ENCODE results near the gene NFIC.
"Not testable (repeated sequence)": the region's sequence is repeated elsewhere in the genome, so short reads cannot be mapped to it uniquely, and the experiment has no call there.

The NFIC gene

DNA sequence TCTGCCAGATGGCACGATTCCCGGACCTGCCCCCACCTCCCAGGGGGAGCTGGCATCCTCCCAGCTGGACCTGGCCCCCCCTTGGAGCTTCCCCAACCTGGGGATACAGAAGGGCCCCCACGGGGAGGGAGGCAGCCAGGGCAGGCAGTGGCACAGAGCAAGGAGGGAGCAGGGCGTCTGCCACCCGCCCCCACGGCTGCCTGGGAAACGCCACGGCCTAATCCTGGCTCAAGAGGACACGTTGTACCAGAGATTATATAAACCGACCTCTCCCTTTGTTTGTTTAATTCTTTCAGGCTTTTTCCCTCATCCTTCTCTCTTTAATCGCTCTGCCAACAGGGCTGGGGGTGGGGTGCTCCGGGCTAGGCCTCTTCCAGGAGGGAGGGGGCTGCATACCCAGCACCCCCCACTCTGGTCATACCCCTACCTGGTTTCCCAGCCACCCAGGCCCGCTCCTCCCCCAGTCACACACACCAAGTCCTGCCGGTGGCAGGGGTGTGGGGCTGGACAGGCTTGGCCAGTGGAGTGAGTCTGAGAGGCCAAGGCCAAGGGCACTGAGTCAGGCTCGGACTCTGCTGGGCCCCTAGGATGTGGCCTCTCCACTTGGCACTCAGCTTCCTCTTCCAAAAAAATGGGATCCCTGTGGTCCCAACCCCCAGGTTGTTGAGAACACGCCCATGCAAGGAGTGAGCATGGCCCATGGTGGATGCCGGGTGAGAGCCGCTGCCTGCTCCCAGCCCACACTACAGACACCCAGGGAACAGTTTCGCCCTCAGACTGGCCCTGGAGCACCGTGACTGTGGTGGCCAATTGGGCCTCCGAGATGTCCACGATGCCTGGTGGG is 29.5 kb upstream of the NFIC start:
- DNase-seq: peak in 55 of 58 donors; percentile 23 to 94 (median 75)

DNA sequence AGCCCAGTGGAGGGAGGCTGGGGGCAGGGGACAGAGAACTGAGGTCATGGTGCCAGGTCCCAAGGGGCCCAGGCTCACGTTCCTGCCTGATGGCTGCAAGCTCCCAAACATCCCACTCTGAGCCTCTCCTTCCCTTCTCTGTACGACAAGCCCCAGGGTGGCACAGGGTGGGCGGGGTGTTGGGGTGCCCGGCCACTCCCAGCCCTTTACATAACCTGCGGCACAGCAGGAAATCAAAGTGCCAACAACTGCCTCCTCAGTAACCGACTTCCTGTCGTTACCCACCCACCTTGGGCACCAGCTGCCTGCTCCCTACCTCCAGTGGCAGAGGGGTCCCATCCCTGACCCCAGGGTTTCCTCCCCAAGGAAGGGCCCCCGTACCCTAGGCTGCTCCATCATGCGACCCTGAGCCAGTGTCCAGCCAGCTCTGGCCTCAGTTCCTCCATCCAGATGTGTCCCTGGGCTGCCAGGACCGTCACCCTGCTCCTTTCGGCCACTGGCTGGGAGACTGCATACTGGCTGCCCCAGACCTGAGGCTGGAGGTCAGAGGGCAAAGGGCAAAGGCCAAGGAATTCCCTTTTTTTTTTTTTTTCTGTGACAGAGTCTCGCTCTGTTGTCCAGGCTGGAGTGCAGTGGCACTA is 27.7 kb upstream of the NFIC start:
- no peak for DNase-seq

DNA sequence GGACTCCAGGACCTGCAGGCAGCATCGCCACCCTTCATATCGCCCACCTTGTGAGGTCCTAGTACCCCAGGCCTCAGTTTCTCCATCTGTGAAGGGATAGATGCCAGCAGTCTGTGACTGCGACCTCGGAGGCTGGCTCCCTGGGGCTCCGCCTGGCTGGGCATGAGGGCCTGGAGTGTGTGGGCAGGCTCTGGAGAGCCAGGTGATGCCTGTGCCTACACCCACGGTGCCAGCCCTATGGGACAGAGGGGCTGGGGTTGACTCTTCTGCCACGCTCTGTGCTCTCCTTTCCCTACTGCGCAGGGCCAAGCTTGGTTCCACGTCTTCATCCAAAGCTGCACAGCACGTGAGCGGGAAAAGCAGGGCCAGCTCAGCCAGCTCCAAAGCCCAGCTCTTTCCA is 26.0 kb upstream of the NFIC start:
- no peak for DNase-seq

DNA sequence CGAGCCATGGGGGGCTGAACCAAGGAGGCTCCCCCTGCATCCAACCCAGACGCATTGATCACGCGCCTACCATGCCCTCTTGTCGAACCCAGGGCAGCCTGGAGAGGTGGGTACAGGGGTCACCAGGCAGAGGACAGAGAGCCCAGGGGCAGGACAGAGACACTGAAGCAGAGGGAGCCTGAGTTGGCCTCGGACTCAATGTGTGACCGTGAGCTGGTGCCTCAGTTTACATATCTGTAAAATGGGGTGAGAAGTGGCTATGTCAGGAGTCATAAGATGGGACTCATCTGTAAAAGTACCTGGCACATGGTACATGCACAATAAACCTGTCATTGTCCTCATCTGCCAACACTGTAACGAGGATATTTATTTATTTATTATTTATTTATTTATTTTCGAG is 24.1 kb upstream of the NFIC start:
- no peak for DNase-seq

DNA sequence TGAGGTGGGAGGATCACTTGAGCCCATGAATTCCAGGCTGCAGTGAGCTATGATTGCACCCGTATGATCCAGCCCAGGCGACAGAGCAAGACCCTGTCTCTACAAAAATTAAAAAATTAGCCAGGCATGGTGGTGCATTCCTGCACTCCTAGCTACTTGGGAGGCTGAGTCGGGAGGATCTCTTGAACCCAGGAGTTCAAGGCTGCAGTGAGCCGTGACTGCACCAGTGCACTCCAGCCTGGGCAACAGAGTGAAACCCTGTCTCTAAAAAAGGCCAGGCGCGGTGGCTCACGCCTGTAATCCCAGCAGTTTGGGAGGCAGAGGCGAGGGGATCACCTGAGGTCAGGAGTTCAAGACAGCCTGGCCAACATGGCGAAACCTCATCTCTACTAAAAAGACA is 23.4 kb upstream of the NFIC start:
- DNase-seq: not testable (repeated sequence)

DNA sequence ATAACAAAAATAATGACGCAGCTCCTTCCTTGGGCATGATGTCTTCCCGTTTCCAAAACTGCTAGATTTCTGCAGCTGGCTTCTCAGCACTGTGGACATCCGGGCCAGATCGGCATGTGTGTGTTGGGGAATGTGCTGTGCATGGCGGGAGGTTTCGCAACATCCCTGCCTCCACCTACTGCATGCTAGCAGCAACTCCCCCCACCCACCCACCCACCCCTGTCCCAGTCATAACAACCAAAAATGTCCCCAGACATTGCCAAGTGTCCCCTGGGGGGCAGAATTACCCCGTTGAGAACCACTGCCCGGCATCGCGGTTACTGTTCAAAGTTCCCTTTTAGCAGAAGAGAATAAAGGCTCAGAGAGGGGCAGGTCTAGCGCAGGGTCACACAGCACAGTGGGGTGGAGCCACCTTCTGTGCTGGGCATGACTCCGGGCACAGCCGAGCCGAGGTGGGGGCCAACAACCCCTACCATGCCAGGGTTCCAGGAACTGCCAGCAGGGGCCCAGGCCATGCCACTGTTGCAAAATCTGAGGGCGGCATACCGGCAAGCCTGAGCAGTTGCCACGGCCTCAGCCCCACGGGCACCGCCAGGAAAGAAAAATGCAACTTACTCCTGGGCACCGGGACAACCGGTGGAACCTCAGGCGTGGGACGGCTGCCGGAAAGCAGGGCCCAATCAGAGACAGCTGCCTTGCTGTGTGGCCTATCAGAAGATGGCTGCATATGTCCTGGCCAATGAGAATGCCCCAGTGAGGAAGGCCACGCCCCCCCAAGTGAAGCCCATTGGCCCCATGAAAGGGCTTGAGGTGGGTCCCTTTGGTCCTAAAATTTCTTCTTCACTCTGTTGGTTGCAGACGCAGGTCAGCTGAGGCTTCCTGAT is 22.5 kb upstream of the NFIC start:
- DNase-seq: peak in 57 of 58 donors; percentile 9 to 91 (median 76)

DNA sequence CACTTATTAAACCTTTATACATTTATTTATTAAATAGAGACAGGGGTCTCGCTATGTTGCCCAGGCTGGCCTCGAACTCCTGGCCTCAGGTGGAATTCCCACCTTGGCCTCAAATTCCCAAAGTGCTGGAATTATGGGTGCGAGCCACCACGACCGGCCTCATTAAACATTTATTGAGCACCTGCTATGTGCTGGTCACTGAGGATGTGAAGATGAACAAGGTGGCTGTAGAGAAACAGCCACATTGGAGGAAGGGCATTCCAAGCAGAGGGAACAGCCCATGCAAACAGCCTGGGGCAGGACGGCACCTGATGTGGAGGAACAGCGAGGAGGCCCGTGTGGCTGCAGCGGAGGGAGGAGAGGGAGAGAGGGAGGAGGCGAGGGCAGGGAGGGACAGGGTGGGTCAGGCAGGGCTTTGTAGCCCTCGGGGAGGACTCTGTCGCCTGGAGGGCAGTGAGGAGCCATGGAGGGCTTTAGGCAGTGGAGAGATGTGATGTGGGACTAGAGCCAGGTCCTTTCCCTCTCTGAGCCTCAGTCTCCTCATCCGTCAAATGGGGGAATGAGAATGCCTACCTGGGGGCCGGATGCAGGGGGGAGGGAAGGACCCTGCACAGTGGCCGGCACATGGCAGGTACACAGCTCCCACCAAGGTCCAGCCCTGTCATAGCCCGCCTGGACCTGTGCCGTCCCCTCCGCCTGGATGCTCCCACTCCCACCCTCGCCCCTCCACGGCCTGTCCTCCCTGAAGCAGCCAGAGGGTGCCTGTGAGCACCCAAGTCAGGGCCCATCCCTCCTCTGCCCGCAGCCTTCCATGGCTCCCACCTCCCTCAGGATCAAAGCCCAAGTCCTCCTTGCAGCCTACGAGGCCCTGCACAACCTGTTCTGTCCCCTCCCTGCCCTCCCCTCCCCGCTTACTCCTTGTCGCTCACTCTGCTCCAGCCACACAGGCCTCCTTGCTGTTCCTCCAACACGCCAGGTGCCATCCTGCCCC is 21.5 kb upstream of the NFIC start:
- no peak for DNase-seq

DNA sequence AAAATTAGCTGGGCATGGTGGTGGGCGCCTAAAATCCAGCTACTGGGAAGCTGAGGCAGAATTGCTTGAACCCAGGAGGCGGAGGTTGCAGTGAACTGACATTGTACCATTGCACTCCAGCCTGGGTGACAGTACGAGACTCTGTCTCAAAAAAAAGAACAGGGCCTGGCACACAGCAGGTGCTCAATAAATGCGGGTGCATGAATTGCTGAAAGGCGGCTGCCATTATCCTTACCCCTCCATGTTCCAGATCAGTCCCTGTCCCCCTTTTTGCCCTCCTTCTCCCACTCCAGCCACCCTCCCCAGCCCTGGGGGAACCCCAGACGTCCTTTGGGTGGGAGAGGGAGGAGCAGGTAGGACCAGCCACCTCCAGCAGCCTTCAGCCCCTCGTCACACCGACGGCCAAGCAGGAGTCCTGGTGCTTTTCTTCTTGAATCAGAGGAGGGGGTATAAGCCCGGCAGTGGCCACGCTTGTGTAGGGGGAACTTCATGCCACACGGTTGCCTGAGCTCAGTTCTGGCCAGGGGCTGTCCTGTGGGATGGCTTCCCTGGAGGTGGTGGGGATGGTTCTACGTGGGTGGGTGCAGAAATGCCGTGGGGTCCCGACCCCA is 20.4 kb upstream of the NFIC start:
- DNase-seq: no peak

DNA sequence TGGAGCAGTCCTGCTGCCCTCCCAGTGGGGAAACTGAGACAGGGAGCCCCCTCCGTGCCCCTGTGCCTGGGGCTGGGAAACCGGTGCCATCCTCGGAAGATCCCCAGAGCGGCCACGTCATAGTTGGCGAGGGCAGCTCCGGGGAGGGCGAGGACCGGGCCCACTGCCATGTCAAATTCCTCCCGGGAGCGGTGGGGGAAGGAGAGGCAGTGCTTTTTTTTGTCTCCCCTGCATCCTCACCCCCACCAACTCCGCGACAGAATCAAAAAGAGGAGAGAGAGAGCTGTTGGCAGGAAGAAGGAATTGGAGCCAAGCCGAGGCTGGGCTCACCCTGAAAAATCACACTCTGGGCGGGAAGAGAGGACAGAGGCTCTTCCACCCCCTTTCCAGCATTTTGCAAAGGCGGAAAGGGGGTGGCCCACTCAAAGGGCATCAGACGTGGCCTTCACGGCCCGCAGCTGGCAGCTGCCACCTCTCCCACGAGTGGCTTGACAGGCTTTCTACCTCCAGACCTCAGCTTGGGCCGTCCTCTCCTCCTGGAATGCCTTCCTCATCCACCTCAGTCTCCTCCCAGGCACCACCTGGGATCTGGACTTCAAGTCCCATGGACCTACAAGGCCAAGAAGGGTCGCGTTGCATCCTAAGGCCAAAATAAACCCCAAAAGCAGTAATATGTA is 19.6 kb upstream of the NFIC start:
- peak; percentile 31 to 93 (median 81) for DNase-seq

DNA sequence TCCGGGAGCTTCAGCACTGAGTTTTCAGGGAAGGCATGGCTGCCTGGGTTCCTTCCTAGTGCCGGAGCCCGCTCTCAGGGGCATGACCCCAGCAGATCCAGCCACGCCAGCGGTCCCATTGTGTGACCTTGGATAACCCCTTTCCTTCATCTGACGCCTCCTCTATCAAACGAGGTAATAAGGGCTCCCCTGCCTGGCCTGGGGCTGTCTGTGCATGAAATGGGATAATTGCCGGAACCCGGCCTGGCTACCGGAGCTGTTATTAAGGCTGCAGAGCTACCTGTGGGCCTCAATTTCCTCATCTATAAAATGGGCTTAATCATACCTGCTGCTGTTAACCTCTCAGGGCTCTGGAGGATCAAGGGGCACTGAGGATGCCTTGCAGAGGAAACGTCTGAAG is 18.3 kb upstream of the NFIC start:
- no peak for DNase-seq

DNA sequence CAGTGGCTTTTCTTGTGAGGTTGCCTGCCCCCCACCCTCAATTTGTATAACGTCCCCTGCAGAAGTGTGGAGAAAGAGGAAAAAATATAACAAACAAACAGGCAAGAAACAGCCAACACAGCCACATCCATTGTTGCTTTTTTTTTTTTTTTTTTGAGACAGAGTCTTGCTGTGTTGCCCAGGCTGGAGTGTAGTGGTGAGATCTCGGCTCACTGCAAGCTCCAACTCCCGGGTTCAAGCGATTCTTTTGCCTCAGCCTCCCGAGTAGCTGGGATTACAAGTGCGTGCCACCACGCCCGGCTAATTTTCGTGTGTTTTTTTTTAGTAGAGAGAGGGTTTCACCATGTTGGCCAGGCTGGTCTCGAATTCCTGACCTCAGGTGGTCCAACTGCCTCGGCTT is 17.9 kb upstream of the NFIC start:
- DNase-seq: not testable (repeated sequence)

DNA sequence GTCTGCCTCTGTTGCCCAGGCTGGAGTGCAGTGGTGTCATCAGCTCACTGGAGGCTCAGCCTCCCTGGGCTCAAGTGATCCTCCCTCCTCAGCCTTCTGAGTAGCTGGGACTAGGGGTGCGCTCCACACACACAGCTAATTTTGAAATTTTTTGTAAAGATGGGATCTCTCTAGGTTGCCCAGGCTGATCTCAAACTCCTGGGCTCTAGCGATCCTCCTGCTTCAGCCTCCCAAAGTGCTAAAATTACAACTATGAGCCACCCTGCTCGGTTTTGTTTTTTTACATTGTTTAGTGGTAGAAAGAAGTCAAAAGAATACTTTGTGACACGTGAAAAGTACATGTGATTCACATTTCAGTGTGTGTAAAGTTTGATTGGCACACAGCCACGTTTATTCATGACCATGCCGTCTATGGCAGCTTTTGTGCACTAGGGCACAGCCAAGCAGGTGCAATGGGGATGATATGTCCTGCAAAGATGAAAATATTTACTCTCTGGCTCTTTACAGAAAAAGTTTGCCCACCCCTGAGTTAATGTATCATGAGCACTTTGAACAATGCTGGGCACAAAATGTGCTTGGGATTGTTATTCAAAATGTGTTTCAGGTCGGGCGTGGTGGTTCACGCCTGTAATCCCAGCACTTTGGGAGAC is 16.2 kb upstream of the NFIC start:
- no peak for DNase-seq

DNA sequence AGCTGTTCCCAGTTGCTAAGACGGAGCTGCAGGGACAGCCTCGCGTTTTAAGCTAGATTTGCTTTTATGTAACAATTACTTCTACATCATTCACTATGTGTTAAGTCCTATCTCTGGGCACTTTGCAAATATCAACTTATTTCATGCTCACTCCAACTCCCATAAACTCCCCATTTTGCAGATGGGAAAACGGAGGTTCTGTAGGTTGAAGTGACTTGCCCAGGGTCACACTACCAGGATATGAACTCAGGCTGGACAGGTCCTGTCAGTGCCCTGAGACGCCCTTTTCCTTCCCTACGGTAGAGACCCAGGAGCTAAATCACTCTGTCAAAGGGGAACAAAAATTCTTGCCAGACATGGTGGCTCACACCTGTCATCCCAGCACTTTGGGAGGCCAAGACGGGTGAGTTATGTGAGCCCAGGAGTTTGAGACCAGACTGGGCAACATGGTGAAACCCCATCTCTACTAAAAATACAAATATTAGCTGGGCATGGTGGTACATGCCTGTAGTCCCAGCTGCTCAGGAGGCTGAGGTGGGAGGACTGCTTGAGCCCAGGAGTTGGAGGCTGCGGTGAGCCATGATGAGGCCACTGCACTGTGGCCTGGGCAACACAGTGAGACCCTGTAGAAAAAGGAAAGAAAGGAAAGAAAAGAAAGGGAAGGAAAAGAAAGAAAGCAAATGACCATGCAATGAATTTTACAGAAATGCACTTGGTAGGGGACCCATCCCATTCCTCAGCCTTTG is 14.5 kb upstream of the NFIC start:
- DNase-seq: no peak

DNA sequence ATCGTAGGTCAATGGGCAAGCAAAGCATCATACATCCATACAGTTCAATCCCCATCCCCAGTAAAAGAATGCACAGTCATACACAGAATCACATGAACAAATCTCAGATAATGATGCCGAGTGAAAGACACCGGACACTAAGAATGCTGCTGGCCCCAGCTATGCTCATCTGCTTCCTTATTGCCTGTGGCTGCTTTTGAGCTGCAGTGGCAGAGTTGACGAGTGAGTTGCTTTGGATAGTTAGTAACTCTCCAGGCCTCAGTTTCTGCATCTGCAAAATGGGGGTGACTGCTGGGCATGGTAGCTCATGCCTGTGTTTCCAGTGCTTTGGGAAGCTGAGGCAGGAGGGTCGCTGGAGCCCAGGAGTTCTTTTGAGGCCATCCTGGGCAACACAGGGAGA is 12.9 kb upstream of the NFIC start:
- no peak for DNase-seq

DNA sequence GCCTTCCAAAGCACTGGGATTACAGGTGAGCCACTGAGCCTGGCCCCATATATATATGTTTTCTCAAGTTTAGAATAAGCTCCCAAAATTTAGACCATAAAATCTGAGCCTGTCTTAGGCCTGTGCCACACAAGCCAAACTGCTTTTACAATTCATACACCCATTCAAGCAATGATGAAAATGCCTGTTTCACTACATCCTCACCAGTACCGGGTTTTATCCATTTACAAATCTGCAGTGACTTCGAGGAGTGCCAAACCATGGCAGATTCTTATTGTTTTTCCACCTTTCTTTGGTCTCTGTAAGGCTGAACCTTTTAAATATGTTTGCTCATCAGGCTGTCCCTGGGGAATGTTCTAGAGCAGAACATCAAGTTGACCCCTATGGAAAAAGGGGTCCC is 9.6 kb upstream of the NFIC start:
- DNase-seq: no peak

DNA sequence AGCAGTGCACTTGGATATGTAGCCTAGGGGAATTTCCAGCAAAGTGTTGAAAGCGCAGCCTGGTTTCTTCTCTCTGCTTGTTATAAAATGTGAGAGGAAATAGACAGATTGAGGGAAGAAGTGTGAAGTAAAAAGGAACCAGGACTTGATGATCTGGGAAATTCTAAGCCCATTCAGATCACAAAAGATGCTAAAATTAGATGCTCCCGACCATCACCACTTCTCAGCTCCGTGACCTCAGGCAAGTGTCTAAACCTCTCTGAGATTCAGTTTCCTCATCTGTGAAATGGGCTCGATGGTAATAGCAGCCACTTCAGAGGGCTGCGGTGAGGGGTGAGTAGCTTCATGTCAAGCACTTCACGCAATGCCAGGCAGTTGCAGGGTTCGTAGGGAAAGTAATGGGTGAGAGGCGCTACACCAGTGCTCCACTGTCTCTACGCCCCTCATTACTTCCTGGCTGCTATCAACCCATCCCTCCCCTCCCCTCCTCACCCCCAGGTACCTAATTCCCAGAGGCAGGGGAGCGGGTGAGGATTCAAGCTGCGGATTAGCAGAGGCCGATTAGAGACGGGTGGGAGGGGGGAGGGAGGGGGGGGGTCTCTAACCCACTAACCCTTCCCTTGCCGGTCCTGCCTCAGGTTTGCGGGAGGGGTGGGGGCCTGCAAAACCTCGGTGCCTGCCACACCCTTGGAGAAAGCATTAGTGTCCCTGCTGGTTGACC is 9.0 kb upstream of the NFIC start:
- peak in 1 of 58 donors; percentile 19 for DNase-seq

DNA sequence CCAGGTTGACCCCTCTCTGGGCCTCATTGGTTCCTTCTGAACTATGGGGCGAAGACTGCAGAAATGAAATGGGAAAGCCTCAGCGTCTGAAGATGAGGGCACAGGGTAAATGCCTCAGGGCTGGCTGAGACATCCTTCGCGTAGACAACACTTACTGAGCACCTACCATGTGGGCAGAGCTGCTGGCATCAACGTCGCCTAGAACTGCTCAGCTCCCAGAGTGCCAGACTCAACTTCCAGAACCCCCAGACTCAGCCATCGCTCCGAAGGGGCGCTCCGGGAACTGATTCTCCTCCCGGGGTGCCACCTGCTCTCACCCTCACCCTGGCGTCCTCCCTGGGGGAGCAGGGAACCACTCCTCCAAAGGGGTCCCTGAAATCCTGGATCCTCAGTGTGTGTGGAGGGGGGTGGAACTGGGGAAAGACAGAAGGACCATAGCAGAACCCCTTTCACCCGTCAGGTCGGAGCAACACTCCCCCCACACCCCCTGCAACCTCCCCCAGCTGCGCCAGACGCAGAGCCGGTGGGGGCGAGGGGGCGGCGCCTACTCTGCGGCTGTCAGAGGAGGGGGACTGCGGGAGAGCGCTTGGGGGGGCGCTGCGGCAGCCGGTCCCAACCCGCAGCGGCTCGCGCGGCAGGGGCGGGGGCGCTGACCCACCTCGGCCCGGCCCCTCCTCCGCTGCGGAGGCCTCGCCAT is 8.2 kb upstream of the NFIC start:
- DNase-seq: peak in 11 of 58 donors; percentile 16 to 44 (median 23)

All from anterior cingulate cortex (tissue), 58 donors.